Caco-2 (cell line): Measurements from ENCODE around the gene FCHSD2. TPM values are rescaled to one million over a fixed set of nuclear protein-coding genes. Genes with fewer than 3 reads are reported as not detected.

ENCODE experiments used
- BruUV-seq: library from RNA; stranded (reverse); fragments of 400-500 nt; replicated peaks from 2 replicates; lab custom pipeline; 2021; lab: Mats Ljungman, UMichigan
- CTCF ChIA-PET: fragments of 300-600 bp; sonication (Branson Sonifier 250); formaldehyde crosslinking; loops from one replicate; lab custom pipeline; 2022; ENCODE audit warnings: antibody characterized with exemption; lab: Charles Lee
- POLR2A ChIA-PET: fragments of 300-600 bp; sonication (Branson Sonifier 250); formaldehyde crosslinking; loops from one replicate; lab custom pipeline; 2022; ENCODE audit warnings: antibody characterized with exemption; lab: Charles Lee
- DNase-seq, 2 experiments: peaks; one replicate each; pipeline versions ENCODE4 v3.0.0 to v3.0.0-alpha.2; 2020 to 2022
- H3K27me3 ChIP-seq: replicated peaks from 2 replicates; pipeline ENCODE4 v1.6.0; 2011; ENCODE audit warnings: low read length; ENCODE audit not compliant: control insufficient read depth, insufficient read depth
- H3K36me3 ChIP-seq: 2 replicates; pipeline ENCODE4 v1.5.1; 2011; ENCODE audit warnings: low read length; ENCODE audit not compliant: control insufficient read depth, insufficient read depth
- H3K4me1 ChIP-seq: fragments of 250-450 bp; sonication (Bioruptor Pico); 2 replicates; pipeline ENCODE4 v1.5.1; 2020; ENCODE audit warnings: mild to moderate bottlenecking
- H3K4me3 ChIP-seq: 2 replicates; pipeline ENCODE4 v1.5.1; 2011; ENCODE audit warnings: low read depth, mild to moderate bottlenecking, control low read depth, low read length
- H3K9me3 ChIP-seq: fragments of 250-450 bp; sonication (Bioruptor Pico); 2 replicates; pipeline ENCODE4 v1.5.1; 2020; ENCODE audit warnings: mild to moderate bottlenecking, moderate library complexity
- H3K27ac Mint-ChIP-seq: one replicate; pipeline ENCODE4 v1.8.0; 2022; ENCODE audit warnings: mixed read lengths; ENCODE audit not compliant: unreplicated experiment
- H3K27me3 Mint-ChIP-seq: one replicate; pipeline ENCODE4 v1.8.0; 2022; ENCODE audit warnings: mixed read lengths; ENCODE audit not compliant: insufficient read depth, unreplicated experiment
- H3K36me3 Mint-ChIP-seq: one replicate; pipeline ENCODE4 v1.8.0; 2022; ENCODE audit warnings: mild to moderate bottlenecking, mixed read lengths; ENCODE audit not compliant: insufficient read depth, unreplicated experiment
- H3K4me1 Mint-ChIP-seq: one replicate; pipeline ENCODE4 v1.8.0; 2022; ENCODE audit warnings: low read depth, mixed read lengths; ENCODE audit not compliant: unreplicated experiment
- H3K4me3 Mint-ChIP-seq: one replicate; pipeline ENCODE4 v1.8.0; 2022; ENCODE audit warnings: mild to moderate bottlenecking, moderate library complexity, mixed read lengths; ENCODE audit not compliant: unreplicated experiment
- H3K9me3 Mint-ChIP-seq: one replicate; pipeline ENCODE4 v1.8.0; 2022; ENCODE audit warnings: mixed read lengths; ENCODE audit not compliant: unreplicated experiment
- intact Hi-C: fragments of 100-400 bp; cut with micrococcal nuclease; formaldehyde crosslinking; loops from one replicate; pipeline ENCODE4 v1.10.0; 2022; ENCODE audit not compliant: unreplicated experiment
- total RNA-seq: library from RNA; stranded (reverse); gene quantifications from 2 replicates; pipeline ENCODE4 v1.2.3, GENCODE V29; 2022
- TF ChIP-seq, protein P1 (sequence below), 2 experiments: fragments of 200-600 bp in 1 of 2; IDR thresholded peaks; 1 replicate in 1 of 2; 2 replicates in 1 of 2; pipeline versions ENCODE4 v1.5.1 to v1.8.0; 2011 to 2022; ENCODE audit warnings: antibody characterized with exemption in 1 of 2, control low read depth in 1 of 2, inconsistent platforms in 1 of 2, low read depth in 1 of 2, low read length in 1 of 2, mild to moderate bottlenecking in 1 of 2, moderate library complexity in 1 of 2; ENCODE audit not compliant: insufficient read depth in 1 of 2, severe bottlenecking in 1 of 2, unreplicated experiment in 1 of 2

The FCHSD2 gene
- total RNA-seq, 1 experiment from 2014 or later = 32.7 TPM

DNA sequence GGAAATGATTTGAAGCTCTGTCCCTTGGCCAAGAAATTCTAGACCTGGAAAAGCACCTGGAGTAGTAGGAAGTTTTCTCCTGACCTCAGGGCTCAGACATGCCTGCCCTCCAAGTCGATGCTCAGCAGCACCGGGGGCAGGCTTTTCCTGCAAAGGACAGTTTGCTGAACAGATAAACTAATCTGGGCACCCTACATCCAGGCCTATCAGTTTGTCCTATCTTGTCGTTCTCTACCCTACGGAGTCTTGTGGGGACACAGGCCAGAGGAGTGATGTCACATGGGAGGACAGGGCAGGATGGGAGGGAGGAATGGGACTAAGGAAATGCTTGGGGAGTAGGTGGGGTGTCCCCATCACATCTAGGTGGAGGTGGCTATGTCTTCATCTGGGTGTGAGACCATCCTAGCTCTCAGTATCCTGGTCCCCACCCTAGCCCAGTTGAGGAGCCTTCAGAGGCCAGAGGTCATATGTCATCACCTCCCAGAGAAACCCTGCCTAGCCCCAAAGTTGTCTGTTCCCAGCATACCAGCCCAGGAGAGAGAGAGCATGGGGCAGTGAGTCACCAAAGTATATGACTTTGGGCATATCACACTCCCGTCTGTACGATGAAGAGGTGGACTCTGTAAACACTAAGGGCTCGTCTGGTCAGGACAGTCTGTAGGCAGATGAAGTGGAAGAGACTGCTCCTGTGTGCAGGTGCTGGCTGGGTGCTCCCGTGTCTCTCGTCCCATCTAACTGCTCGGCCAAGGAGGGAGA lies 18.1 kb upstream of the FCHSD2 start:
- no peak overlapping the region for H3K4me3 Mint-ChIP-seq
- ChIA-PET POLR2A (no interaction called here), CTCF (no interaction called here)
- H3K4me1 ChIP-seq = peaks cover 56% of the 10 kb centered on the region
- no peaks in the 10 kb centered on the region for H3K9me3 Mint-ChIP-seq
- BruUV-seq = no TSS peak
- peaks cover 40% of the 10 kb centered on the region for H3K4me1 Mint-ChIP-seq
- H3K9me3 ChIP-seq = no peaks in the 10 kb centered on the region
- no peaks in the 10 kb centered on the region for H3K27me3 ChIP-seq
- DNase-seq = peak in 1 of 2 experiments; percentile 38
- peak overlapping the region; percentile 3 for H3K27ac Mint-ChIP-seq
- no peaks in the 10 kb centered on the region for H3K36me3 Mint-ChIP-seq
- TF ChIP-seq, protein P1, sequence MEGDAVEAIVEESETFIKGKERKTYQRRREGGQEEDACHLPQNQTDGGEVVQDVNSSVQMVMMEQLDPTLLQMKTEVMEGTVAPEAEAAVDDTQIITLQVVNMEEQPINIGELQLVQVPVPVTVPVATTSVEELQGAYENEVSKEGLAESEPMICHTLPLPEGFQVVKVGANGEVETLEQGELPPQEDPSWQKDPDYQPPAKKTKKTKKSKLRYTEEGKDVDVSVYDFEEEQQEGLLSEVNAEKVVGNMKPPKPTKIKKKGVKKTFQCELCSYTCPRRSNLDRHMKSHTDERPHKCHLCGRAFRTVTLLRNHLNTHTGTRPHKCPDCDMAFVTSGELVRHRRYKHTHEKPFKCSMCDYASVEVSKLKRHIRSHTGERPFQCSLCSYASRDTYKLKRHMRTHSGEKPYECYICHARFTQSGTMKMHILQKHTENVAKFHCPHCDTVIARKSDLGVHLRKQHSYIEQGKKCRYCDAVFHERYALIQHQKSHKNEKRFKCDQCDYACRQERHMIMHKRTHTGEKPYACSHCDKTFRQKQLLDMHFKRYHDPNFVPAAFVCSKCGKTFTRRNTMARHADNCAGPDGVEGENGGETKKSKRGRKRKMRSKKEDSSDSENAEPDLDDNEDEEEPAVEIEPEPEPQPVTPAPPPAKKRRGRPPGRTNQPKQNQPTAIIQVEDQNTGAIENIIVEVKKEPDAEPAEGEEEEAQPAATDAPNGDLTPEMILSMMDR (IDR thresholded peaks at IDR 0.05; ENCODE audit: insufficient read depth in 1 of 2, low read depth in 1 of 2, low read length in 1 of 2, severe bottlenecking in 1 of 2, unreplicated experiment in 1 of 2) = no peak
- intact Hi-C loops = loop anchor here (10.0 kb wide), 1 partner anchor 1445 kb away; no protein-coding TSS in a partner anchor
- no peak overlapping the region for H3K4me3 ChIP-seq
- H3K27me3 Mint-ChIP-seq = no peaks in the 10 kb centered on the region
- H3K36me3 ChIP-seq = no peaks in the 10 kb centered on the region

DNA sequence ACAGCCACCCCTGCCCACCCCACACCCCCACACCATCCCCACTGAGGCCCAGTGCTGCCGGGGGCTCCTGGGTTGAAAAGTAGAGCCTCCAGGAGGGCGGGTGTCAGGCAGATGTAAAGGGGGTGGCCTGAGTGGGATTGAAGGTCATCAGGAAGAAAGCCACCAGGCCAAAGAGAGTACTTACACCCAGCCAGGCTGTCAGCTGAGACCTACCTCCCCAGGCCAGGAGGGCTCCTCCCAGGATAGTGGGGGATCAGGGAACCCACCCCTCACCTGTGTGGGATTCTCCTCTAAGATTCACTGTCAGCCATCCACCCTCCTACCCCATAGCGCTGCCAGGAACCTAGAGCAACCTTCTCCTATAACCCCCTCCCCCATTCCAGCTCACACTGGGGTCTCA lies 17.2 kb upstream of the FCHSD2 start:
- Histone ChIP-seq H3K27me3 (no peaks in the 10 kb centered on the region), H3K9me3 (no peaks in the 10 kb centered on the region), H3K36me3 (no peaks in the 10 kb centered on the region), H3K4me3 (no peak overlapping the region), H3K4me1 (peaks cover 54% of the 10 kb centered on the region)
- TF ChIP-seq, protein P1 (IDR thresholded peaks at IDR 0.05; ENCODE audit: insufficient read depth in 1 of 2, low read depth in 1 of 2, low read length in 1 of 2, severe bottlenecking in 1 of 2, unreplicated experiment in 1 of 2) = no peak
- CTCF ChIA-PET = no interaction called here
- Mint-ChIP-seq H3K27me3 (no peaks in the 10 kb centered on the region), H3K4me3 (no peak overlapping the region), H3K4me1 (peaks cover 37% of the 10 kb centered on the region), H3K9me3 (no peaks in the 10 kb centered on the region), H3K36me3 (no peaks in the 10 kb centered on the region), H3K27ac (peak overlapping the region; percentile 3)
- POLR2A ChIA-PET = interaction anchor here (2.4 kb wide), 1 partner anchor 17 kb away, joined by 12 read pairs; the partner anchor contains the start of gene FCHSD2
- peak in 1 of 2 experiments; percentile 25 for DNase-seq
- intact Hi-C loops = no loop called here
- no TSS peak for BruUV-seq

DNA sequence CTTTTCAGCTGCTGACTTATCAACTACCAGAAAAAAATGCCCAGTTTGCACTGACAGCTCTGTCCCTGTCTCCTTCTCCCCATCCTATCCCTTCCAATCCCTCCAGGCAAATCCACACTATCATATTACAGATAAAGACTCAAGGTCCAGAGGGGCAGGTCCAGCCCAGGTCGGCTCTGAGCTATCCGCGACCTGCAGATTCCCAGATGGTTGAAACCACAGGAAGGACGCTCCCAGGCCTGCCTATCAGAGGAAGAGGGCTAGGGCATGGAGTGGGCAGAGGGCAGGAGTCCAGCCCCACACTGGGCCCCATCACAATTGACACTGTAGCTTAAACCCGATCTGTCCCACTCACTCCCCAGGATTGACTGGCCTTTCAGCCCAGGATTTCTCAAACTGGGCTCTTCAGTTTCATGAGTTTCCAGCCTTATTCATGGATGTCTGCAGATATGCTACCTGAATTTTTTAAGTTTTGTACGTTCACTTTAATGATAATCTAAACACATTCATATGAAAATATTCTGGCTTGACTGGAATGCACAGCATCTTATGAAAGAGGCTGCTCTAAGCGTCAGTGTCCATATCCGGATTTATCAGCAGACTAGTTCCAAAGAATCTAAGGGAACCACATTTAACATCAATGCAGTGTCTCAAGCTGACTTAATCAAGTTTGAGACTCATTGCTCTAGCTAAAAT lies 16.4 kb upstream of the FCHSD2 start:
- intact Hi-C loops = no loop called here
- DNase-seq = peak; percentile 63 to 87
- Mint-ChIP-seq H3K9me3 (no peaks in the 10 kb centered on the region), H3K4me3 (no peak overlapping the region), H3K4me1 (peaks cover 29% of the 10 kb centered on the region), H3K27ac (no peak overlapping the region), H3K27me3 (no peaks in the 10 kb centered on the region), H3K36me3 (no peaks in the 10 kb centered on the region)
- H3K4me3 ChIP-seq = no peak overlapping the region
- H3K9me3 ChIP-seq = no peaks in the 10 kb centered on the region
- TF ChIP-seq, protein P1 (IDR thresholded peaks at IDR 0.05; ENCODE audit: insufficient read depth in 1 of 2, low read depth in 1 of 2, low read length in 1 of 2, severe bottlenecking in 1 of 2, unreplicated experiment in 1 of 2) = no peak
- no TSS peak for BruUV-seq
- ChIA-PET POLR2A (interaction anchor here (0.6 to 2.4 kb wide), 4 partner anchors 14 to 959 kb away, joined by 3 to 12 read pairs (median 3); partner anchors contain the start of gene FCHSD2), CTCF (interaction anchor here (0.6 to 2.0 kb wide), 8 partner anchors 16 to 475 kb away, joined by 3 to 15 read pairs (median 4); partner anchors contain the start of gene FCHSD2)
- H3K4me1 ChIP-seq = peaks cover 46% of the 10 kb centered on the region
- no peaks in the 10 kb centered on the region for H3K27me3 ChIP-seq
- no peaks in the 10 kb centered on the region for H3K36me3 ChIP-seq
